ENCODE data around the gene SYNDIG1L.
"Not testable (repeated sequence)": the region's sequence is repeated elsewhere in the genome, so short reads cannot be mapped to it uniquely, and the experiment has no call there.

Gene SYNDIG1L

DNA sequence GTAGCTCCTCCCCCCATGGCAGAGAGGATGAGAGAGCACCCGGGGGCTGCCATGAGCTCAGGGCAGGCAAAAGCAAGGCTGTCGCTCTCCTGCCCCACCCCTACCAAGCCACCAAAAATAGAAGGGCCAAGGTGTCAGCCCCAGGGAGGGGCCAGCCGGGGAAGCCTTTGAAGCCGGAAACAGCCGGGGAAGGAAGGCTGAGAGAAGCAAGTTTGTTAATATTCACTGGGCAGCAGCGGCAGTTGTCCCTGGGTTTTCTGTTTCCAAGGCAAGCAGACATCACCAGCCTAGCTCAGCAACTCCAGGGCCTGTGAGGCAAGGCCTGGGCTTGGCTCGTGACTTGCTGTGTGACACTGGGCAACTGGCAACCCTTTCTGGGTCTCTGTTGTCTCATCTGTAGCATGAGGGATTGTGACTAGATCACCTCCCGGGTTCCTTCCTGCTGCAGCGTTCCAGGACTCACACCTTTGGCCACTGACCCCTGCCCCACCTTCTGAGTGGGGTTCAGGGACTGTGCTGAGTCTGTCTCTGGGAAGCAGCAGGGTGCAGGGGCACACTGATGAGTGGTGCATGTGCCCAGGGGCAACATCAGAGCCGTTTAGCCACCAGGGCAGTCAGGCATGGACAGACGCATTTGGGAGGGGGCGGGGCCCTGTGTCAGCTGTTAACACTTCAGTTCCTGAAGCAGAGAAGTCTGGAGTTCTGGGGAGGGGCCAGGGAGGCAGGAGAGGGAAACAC is 24.3 kb downstream of the SYNDIG1L start:
- peak; percentile 73 for DNase-seq

- no peak for DNase-seq
These were observed 25.0 kb downstream of the SYNDIG1L start for GRCh38 chr14:74400919-74401503.

DNA sequence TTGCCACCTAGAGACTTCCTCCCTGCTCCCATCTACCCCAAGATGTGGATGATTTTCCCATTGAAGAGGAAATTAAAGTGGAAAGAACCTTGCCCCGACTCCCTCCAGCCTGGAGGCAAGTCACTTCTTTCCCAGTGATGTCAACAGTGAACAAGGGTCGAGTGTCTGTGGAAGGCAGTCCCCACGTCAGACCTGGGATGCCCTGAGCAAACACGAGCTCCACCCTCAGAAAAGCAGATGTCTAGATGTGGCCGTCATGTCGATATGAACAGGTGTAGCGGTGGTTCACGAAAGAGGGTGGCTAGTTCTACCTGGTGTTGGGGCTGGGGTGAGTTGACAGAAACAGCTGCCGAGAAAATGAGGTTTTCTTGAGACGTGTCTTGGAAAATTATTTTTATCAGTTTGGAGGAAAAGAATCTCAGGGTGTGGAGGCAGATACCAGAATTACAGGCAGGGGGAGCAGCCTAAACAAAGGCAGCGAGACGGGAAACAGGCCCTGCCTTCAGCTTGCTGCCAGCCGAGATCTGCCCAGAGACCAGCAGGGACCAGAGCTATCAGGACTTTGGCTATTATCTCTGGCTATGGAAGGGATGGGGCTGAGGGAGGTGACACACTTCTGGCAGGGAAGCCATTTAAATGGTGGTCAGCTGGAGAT is 25.9 kb downstream of the SYNDIG1L start:
- DNase-seq: no peak

GRCh38 chr14:74395094-74395493 is 30.9 kb downstream of the SYNDIG1L start:
- DNase-seq: no peak

DNA sequence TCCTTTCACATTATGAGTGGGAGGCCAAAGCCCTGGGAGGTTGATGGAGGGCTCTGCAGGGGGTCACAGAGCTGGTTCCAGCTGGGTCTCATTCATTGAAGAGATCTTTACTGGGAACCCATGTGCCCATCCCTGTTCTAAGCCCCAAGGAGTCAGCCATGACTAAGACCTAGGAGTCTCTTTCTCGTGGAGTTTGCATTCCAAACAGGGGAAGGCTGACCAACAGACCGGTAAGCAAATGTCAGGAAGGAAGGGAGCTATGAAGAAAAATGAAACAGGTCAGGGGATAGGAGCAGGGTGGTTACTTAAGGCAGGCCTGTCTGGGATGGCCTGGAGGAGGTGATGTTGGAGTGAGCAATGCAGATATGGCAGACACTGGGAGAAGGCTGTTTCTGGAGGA is 31.5 kb downstream of the SYNDIG1L start:
- no peak for DNase-seq

DNA sequence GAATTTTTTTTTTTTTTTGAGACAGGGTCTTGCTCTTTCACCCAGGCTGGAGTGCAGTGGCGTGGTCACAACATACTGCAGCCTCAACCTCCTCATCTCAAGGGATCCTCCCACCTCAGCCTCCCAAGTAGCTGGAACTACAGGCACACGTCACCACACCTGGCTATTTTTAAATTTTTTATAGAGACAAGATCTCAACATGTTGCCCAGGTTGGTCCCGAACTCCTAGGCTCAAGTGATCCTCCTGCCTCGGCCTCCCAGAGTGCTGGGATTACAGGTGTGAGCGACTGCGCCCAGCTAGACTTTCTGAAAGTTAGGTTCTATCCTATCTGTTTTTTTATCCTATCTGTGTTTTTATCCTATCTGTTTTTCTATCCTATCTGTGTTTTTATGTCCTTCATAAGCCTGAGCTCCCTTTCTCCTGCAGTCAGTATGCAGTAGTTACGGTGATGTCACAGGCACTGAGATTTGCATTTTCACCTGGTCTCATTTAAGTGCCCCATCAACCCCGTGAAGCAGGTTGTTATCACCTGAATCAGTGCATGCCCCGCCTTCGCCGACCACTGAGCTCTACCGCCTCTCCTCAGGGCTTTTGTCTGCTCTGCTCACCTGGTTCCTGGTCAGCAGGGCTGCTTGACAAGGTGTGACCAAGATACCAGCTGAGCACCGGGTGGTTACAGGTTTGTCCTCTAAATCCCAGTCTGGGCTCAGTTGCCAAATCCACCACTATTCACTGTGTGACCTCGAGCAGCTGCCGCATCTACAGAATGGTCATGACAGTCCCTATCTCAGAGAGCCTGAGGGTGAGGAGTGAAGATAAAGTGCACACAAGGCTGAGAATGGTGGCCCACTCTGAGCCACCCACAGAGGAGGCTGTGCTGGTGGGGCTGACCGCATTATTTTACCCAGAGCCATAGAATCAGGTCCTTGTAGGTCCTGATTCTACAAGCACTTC is 33.1 kb downstream of the SYNDIG1L start:
- no peak for DNase-seq

GRCh38 chr14:74391479-74391878 is 34.5 kb downstream of the SYNDIG1L start:
- DNase-seq: no peak

DNA sequence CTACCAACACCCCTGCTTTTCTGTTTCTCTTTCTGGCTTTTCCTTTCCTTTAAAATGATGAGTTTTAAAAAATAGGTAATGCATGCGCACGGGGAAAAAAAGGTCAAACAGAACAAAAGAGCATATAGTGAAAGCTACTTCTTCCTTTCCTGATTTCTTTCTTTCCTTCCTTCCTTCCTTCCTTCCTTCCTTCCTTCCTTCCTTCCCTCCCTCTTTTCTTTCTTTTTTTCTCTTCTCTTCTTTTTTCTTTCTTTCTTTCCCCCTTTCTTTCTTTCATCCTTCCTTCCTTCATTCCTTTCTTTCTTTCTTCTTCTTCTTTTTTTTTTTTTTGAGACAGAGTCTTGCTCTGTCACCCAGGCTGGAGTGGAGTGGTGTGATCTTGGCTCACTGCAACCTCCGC is 35.5 kb downstream of the SYNDIG1L start:
- DNase-seq: not testable (repeated sequence)

DNA sequence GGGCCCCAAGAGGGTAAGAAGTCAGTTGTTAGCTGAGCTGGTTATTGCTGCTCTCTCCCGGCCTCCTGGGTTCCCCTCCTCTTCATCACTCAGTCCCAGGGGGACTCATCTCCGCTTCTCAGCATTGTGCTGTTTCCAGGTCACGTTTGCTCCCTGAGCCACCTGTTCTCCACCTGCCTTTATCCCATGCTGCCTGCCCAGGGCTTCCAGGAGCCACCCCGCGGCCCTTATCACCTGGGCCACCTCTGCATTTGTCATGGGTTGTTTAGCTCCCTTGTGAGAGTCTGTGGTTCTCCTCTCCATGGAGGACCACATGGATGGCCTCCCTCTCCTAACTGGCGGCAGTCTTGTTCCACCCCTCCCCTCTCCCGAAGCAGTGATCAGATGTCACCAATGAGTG is 36.0 kb downstream of the SYNDIG1L start:
- no peak for DNase-seq

- no peak for DNase-seq
These were observed 43.8 kb downstream of the SYNDIG1L start for GRCh38 chr14:74382231-74382630.

- DNase-seq: not testable (repeated sequence)
These were observed 44.4 kb downstream of the SYNDIG1L start for GRCh38 chr14:74381571-74381970.

DNA sequence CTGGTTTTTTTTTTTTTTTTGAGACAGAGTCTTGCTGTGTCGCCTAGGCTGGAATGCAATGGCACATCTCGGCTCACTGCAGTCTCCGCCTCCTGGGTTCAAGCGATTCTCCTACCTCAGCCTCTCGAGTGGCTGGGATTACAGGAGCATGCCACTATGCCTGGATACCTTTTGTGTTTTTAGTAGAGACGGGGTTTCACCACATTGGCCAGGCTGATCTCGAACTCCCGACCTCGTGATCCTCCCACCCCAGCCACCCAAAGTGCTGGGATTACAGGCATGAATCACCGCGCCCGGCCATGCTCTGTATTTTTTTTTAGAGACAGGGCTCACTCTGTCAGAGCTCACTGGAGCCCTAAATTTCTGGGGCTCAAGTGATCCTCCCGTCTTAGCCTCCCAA is 45.2 kb downstream of the SYNDIG1L start:
- DNase-seq: no peak

GRCh38 chr14:74380172-74380571 is 45.8 kb downstream of the SYNDIG1L start:
- no peak for DNase-seq

- no peak for DNase-seq
These were observed 47.9 kb downstream of the SYNDIG1L start for GRCh38 chr14:74377976-74378690.

DNA sequence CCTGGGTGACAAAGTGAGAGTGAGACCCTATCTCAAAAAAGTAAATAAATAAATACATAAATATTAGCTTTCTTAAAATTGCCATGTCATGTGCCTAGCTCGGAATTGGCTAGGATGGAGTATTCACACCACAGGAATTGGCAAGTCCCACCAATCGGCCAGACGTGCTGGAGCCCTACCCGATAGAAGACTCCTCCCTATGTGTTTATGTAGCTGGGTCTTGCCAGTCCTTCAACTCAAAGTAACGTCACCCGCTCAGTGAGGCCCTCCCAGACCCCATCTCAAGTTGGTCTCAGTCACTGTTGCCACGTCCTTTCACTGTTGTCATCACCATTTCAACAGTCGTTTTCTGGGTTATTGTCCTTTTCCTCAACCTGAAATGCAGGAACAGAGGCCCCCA is 57.6 kb downstream of the SYNDIG1L start:
- no peak for DNase-seq

DNA sequence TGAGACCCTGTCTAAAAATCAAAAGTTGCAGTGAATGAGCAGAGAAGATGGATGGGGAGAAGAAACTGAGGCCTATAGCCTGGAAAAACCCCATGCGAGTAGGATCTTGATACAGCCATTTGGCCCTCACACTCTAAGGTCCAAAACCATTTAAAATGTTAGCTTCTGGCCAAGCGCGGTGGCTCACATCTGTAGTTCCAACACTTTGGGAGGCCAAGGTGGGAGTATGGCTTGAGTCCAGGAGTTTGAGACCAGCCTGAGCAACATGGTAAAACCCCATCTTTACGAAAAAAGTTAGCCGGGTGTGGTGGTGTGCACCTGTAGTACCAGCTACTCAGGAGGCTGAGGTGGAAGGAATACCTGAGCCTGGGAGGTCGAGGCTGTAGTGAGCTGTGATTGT is 58.0 kb downstream of the SYNDIG1L start:
- DNase-seq: no peak

- DNase-seq: no peak
These were observed 61.6 kb downstream of the SYNDIG1L start for GRCh38 chr14:74364271-74364880.

DNA sequence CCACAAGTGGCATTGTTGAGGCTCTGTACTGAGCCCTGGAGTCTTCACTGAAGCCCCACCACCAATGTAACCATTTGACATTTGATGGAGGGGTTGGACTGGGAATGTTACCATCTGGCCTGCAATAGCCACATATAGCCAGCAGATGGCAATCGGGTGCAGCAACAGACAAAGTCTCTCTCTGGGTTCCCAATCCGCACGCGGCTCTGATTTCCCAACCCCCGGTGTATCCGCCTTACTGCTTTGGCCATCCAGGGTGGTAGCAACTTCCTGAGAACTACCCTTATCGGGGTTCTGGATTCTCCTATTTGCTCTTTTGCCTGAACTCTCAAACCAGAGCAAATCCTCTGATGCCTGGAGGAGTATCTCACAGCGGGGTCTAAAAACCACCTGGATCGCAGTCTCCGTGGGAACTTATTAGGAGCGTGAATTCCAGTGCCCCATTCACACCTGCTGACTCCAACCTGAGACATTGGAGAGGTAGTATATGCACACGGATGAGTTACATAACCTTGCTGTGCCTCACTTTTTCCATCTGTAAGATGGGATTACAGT is 63.6 kb downstream of the SYNDIG1L start:
- peak; percentile 81 for DNase-seq

GRCh38 chr14:74360163-74360562 is 65.8 kb downstream of the SYNDIG1L start:
- no peak for DNase-seq

DNA sequence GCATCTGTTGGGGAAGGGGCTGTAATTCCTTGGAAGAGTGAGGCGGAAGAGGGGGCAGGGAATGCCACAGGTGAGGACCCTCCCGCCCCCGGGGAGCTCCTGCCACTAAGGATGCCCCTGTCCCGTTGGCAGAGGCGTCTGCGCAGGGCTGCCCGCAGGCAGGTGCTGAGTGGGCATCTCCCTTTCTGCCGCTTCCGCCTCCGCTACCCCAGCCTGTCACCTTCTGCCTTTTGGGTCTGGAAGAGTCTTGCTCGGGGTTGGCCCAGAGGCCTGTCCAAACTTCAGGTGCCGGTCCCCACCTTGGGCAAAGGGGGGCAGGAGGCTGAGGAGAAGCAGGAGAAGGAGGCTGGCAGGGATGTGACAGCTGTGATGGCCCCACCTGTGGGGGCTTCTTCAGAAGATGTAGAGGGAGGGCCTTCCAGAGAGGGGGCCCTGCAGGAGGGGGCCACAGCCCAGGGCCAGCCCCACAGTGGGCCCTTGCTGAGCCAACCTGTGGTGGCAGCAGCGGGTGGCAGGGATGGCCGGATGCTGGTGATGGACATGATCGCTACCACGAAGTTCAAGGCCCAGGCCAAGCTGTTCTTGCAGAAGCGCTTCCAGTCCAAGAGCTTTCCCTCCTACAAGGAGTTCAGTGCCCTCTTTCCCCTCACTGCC is 67.7 kb downstream of the SYNDIG1L start:
- DNase-seq: no peak

DNA sequence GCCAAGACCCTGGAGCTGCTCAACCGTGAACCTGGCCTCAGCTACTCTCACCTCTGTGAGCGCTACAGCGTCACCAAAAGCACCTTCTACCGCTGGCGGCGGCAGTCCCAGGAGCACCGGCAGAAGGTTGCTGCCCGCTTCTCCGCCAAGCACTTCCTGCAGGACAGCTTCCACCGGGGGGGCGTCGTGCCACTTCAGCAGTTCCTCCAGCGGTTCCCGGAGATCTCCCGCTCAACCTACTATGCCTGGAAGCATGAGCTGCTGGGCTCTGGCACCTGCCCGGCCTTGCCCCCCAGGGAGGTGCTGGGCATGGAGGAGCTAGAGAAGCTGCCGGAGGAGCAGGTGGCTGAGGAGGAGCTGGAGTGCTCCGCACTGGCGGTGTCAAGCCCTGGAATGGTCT is 68.4 kb downstream of the SYNDIG1L start:
- DNase-seq: no peak
